Measurements from ENCODE around the gene IGFBPL1. TPM values are rescaled to one million over a fixed set of nuclear protein-coding genes. Genes with fewer than 3 reads are reported as not detected.

IGFBPL1 gene
- total and polyA plus RNA-seq, 10 of the 15 experiments (the other 5 are each of a cell fraction or from before 2014, with no cell fraction given) = 0.25 TPM; not detected in 9

DNA sequence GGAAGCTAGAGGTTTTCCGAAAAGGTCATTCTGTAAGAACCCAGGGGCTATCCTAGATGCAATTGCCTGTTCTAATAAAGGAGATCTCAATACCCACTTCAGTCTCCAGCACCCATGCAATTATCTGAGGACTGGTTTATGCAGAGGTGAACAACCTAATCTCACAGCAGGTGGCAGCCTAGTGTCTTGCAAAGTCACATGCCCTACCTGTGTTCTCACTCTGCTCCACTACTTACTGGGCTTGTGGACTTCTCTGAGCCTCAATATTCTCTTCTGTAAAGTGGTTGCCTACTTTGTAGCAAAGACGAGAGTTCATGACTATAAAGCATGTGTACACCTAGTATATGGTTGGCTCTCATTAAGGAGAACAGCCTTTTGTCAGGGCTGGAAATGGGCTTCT lies 52.8 kb downstream of the IGFBPL1 start (continued):
- TF ChIP-seq ATF2 (IDR thresholded peaks at IDR 0.05; ENCODE audit: low read length) (no peak), USF2 (IDR thresholded peaks at IDR 0.05; ENCODE audit: borderline replicate concordance, low read depth, low read length) (peak; percentile 10; the same call in 1 of the 2 replicates), SPI1 (IDR thresholded peaks at IDR 0.05; ENCODE audit: borderline replicate concordance, insufficient read depth, low read depth, low read length) (no peak), SMAD1 (IDR thresholded peaks at IDR 0.05; ENCODE audit: low read depth, partially characterized antibody) (no peak), FOS (IDR thresholded peaks at IDR 0.05; ENCODE audit: borderline replicate concordance, extremely low read depth, insufficient read length) (no peak), YBX1 (IDR thresholded peaks at IDR 0.05) (no peak), IRF4 (IDR thresholded peaks at IDR 0.05; ENCODE audit: low read depth, low read length) (no peak), TARDBP (IDR thresholded peaks at IDR 0.05; ENCODE audit: borderline replicate concordance) (no peak), MEF2B (IDR thresholded peaks at IDR 0.05; ENCODE audit: partially characterized antibody, poor library complexity, severe bottlenecking) (no peak), YY1 (IDR thresholded peaks at IDR 0.05; ENCODE audit: low read depth, low read length) (no peak), BACH1 (IDR thresholded peaks at IDR 0.05; ENCODE audit: borderline replicate concordance) (no peak), SRF (IDR thresholded peaks at IDR 0.05; ENCODE audit: low read depth in 2 of 2, low read length in 2 of 2) (no peak), SREBF2 (IDR thresholded peaks at IDR 0.05; ENCODE audit: low read length) (no peak), ESRRA (IDR thresholded peaks at IDR 0.05; ENCODE audit: low read length) (no peak), NFXL1 (IDR thresholded peaks at IDR 0.05; ENCODE audit: borderline replicate concordance) (no peak), NR2C1 (IDR thresholded peaks at IDR 0.05) (no peak), NR2C2 (IDR thresholded peaks at IDR 0.05; ENCODE audit: borderline replicate concordance, control insufficient read depth, insufficient read length, low read depth) (no peak), BCL11A (IDR thresholded peaks at IDR 0.05; ENCODE audit: low read depth, low read length) (no peak)
- TF ChIP-seq, protein P1, sequence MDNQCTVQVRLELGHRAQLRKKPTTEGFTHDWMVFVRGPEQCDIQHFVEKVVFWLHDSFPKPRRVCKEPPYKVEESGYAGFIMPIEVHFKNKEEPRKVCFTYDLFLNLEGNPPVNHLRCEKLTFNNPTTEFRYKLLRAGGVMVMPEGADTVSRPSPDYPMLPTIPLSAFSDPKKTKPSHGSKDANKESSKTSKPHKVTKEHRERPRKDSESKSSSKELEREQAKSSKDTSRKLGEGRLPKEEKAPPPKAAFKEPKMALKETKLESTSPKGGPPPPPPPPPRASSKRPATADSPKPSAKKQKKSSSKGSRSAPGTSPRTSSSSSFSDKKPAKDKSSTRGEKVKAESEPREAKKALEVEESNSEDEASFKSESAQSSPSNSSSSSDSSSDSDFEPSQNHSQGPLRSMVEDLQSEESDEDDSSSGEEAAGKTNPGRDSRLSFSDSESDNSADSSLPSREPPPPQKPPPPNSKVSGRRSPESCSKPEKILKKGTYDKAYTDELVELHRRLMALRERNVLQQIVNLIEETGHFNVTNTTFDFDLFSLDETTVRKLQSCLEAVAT (IDR thresholded peaks at IDR 0.05) = no peak
- TF ChIP-seq, protein P2, sequence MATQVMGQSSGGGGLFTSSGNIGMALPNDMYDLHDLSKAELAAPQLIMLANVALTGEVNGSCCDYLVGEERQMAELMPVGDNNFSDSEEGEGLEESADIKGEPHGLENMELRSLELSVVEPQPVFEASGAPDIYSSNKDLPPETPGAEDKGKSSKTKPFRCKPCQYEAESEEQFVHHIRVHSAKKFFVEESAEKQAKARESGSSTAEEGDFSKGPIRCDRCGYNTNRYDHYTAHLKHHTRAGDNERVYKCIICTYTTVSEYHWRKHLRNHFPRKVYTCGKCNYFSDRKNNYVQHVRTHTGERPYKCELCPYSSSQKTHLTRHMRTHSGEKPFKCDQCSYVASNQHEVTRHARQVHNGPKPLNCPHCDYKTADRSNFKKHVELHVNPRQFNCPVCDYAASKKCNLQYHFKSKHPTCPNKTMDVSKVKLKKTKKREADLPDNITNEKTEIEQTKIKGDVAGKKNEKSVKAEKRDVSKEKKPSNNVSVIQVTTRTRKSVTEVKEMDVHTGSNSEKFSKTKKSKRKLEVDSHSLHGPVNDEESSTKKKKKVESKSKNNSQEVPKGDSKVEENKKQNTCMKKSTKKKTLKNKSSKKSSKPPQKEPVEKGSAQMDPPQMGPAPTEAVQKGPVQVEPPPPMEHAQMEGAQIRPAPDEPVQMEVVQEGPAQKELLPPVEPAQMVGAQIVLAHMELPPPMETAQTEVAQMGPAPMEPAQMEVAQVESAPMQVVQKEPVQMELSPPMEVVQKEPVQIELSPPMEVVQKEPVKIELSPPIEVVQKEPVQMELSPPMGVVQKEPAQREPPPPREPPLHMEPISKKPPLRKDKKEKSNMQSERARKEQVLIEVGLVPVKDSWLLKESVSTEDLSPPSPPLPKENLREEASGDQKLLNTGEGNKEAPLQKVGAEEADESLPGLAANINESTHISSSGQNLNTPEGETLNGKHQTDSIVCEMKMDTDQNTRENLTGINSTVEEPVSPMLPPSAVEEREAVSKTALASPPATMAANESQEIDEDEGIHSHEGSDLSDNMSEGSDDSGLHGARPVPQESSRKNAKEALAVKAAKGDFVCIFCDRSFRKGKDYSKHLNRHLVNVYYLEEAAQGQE (IDR thresholded peaks at IDR 0.05; ENCODE audit: low read depth, low read length) = no peak
